ENCODE results near the gene SEMA5A.

DNA sequence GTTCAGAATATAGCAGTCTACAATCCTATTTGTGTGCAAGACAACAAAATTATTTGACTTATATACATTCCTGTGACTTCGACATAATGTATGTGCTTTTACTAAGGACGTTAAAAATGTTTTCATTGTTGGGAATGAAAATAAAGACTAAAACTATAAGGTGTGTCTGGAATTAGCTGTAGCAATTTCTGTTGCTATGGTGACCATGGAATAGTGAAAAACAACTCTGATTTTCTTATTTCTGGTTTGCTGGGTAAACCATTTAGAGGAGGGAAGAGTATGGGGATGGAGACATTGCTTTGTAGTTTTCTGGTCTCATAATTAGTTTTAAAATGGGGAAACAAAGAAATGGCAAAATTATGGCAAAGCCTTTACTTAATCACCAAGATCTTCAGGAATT lies 343.2 kb downstream of the SEMA5A start:
- TF ChIP-seq, protein P1, sequence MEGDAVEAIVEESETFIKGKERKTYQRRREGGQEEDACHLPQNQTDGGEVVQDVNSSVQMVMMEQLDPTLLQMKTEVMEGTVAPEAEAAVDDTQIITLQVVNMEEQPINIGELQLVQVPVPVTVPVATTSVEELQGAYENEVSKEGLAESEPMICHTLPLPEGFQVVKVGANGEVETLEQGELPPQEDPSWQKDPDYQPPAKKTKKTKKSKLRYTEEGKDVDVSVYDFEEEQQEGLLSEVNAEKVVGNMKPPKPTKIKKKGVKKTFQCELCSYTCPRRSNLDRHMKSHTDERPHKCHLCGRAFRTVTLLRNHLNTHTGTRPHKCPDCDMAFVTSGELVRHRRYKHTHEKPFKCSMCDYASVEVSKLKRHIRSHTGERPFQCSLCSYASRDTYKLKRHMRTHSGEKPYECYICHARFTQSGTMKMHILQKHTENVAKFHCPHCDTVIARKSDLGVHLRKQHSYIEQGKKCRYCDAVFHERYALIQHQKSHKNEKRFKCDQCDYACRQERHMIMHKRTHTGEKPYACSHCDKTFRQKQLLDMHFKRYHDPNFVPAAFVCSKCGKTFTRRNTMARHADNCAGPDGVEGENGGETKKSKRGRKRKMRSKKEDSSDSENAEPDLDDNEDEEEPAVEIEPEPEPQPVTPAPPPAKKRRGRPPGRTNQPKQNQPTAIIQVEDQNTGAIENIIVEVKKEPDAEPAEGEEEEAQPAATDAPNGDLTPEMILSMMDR (tag by site-specific recombination; IDR thresholded peaks at IDR 0.05) = no peak
- TF ChIP-seq, protein P2, sequence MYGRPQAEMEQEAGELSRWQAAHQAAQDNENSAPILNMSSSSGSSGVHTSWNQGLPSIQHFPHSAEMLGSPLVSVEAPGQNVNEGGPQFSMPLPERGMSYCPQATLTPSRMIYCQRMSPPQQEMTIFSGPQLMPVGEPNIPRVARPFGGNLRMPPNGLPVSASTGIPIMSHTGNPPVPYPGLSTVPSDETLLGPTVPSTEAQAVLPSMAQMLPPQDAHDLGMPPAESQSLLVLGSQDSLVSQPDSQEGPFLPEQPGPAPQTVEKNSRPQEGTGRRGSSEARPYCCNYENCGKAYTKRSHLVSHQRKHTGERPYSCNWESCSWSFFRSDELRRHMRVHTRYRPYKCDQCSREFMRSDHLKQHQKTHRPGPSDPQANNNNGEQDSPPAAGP (tag by site-specific recombination; IDR thresholded peaks at IDR 0.05) = no peak
- no peak for TF ChIP-seq ZNF350 (tag by site-specific recombination; IDR thresholded peaks at IDR 0.05)
- no peak for TF ChIP-seq ZNF214 (tag by site-specific recombination; IDR thresholded peaks at IDR 0.05; ENCODE audit: borderline replicate concordance)
- no peak for TF ChIP-seq ZNF555 (tag by site-specific recombination; conservative IDR thresholded peaks at IDR 0.05)
- TF ChIP-seq, protein P3, sequence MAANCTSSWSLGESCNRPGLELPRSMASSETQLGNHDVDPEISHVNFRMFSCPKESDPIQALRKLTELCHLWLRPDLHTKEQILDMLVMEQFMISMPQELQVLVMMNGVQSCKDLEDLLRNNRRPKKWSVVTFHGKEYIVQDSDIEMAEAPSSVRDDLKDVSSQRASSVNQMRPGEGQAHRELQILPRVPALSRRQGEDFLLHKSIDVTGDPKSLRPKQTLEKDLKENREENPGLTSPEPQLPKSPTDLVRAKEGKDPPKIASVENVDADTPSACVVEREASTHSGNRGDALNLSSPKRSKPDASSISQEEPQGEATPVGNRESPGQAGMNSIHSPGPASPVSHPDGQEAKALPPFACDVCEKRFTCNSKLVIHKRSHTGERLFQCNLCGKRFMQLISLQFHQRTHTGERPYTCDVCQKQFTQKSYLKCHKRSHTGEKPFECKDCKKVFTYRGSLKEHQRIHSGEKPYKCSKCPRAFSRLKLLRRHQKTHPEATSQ (tag by site-specific recombination; IDR thresholded peaks at IDR 0.05) = no peak
- TF ChIP-seq, protein P4, sequence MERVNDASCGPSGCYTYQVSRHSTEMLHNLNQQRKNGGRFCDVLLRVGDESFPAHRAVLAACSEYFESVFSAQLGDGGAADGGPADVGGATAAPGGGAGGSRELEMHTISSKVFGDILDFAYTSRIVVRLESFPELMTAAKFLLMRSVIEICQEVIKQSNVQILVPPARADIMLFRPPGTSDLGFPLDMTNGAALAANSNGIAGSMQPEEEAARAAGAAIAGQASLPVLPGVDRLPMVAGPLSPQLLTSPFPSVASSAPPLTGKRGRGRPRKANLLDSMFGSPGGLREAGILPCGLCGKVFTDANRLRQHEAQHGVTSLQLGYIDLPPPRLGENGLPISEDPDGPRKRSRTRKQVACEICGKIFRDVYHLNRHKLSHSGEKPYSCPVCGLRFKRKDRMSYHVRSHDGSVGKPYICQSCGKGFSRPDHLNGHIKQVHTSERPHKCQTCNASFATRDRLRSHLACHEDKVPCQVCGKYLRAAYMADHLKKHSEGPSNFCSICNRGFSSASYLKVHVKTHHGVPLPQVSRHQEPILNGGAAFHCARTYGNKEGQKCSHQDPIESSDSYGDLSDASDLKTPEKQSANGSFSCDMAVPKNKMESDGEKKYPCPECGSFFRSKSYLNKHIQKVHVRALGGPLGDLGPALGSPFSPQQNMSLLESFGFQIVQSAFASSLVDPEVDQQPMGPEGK (tag by site-specific recombination; IDR thresholded peaks at IDR 0.05) = no peak
- TF ChIP-seq SCRT1 (tag by site-specific recombination; IDR thresholded peaks at IDR 0.05; ENCODE audit: borderline replicate concordance) = no peak
- TF ChIP-seq HOXC10 (CRISPR knock-in tag; IDR thresholded peaks at IDR 0.05) = no peak
- TF ChIP-seq, protein P5, sequence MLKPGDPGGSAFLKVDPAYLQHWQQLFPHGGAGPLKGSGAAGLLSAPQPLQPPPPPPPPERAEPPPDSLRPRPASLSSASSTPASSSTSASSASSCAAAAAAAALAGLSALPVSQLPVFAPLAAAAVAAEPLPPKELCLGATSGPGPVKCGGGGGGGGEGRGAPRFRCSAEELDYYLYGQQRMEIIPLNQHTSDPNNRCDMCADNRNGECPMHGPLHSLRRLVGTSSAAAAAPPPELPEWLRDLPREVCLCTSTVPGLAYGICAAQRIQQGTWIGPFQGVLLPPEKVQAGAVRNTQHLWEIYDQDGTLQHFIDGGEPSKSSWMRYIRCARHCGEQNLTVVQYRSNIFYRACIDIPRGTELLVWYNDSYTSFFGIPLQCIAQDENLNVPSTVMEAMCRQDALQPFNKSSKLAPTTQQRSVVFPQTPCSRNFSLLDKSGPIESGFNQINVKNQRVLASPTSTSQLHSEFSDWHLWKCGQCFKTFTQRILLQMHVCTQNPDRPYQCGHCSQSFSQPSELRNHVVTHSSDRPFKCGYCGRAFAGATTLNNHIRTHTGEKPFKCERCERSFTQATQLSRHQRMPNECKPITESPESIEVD (tag by site-specific recombination; IDR thresholded peaks at IDR 0.05) = no peak
- TF ChIP-seq ZNF274 (IDR thresholded peaks at IDR 0.05; ENCODE audit: low read length) = no peak
- no peak for TF ChIP-seq ZNF274 (tag by site-specific recombination; IDR thresholded peaks at IDR 0.05; ENCODE audit: borderline replicate concordance)
- TF ChIP-seq, protein P6, sequence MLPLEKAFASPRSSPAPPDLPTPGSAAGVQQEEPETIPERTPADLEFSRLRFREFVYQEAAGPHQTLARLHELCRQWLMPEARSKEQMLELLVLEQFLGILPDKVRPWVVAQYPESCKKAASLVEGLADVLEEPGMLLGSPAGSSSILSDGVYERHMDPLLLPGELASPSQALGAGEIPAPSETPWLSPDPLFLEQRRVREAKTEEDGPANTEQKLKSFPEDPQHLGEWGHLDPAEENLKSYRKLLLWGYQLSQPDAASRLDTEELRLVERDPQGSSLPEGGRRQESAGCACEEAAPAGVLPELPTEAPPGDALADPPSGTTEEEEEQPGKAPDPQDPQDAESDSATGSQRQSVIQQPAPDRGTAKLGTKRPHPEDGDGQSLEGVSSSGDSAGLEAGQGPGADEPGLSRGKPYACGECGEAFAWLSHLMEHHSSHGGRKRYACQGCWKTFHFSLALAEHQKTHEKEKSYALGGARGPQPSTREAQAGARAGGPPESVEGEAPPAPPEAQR (tag by site-specific recombination; IDR thresholded peaks at IDR 0.05) = no peak
- TF ChIP-seq ZNF791 (tag by site-specific recombination; IDR thresholded peaks at IDR 0.05) = no peak
- TF ChIP-seq, protein P7, sequence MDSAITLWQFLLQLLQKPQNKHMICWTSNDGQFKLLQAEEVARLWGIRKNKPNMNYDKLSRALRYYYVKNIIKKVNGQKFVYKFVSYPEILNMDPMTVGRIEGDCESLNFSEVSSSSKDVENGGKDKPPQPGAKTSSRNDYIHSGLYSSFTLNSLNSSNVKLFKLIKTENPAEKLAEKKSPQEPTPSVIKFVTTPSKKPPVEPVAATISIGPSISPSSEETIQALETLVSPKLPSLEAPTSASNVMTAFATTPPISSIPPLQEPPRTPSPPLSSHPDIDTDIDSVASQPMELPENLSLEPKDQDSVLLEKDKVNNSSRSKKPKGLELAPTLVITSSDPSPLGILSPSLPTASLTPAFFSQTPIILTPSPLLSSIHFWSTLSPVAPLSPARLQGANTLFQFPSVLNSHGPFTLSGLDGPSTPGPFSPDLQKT (IDR thresholded peaks at IDR 0.05; ENCODE audit: borderline replicate concordance, low read depth, low read length) = no peak
